Sciatic nerve (tissue), 2 donors: ENCODE results near the gene MACROH2A2. TPM values are rescaled to one million over a fixed set of nuclear protein-coding genes. Genes with fewer than 3 reads are reported as not detected.
"Not testable (repeated sequence)": the region's sequence is repeated elsewhere in the genome, so short reads cannot be mapped to it uniquely, and the experiment has no call there.

Experiments
- ATAC-seq: fragments of 200-7000 bp; cut with Tn5 transposase; one replicate; pipeline ENCODE4 v1.9.1; 2020; ENCODE audit warnings: mild to moderate bottlenecking, moderate library complexity
- DNase-seq: peaks from one replicate; pipeline ENCODE4 v3.0.0-alpha.2; 2020; ENCODE audit warnings: low spot score
- intact Hi-C: fragments of 100-400 bp; cut with DNase I; formaldehyde crosslinking; loops from one replicate; pipeline ENCODE4 v1.14.2; 2022
- total RNA-seq: library from RNA; stranded (reverse); fragmentation: NEBNext Ultra II Directional; extraction: Animal tissue kit (Norgen Biotek cat#: 25700); gene quantifications from one replicate; pipeline ENCODE4 v1.2.1, GENCODE V29; 2021
- donor health status: DM: no; HTN: no; CAD: no.
- donor health status: DM: no; HTN: no; CAD: no.

MACROH2A2 gene
- total RNA-seq, 1 donor from 2014 or later, result 6.7 TPM

- intact Hi-C loops, result no loop called here
- no peak for ATAC-seq
- no peak for DNase-seq
These were observed 41.6 kb downstream of the MACROH2A2 start for GRCh38 chr10:70094250-70094649.

GRCh38 chr10:70096016-70096704 lies 43.5 kb downstream of the MACROH2A2 start:
- DNase-seq (no peak), ATAC-seq (no peak)

GRCh38 chr10:70096705-70097420 lies 44.2 kb downstream of the MACROH2A2 start:
- ATAC-seq, result no peak
- intact Hi-C loops, result no loop called here

More at GRCh38 chr10:70096016-70096704, 43.5 kb downstream of the MACROH2A2 start:
- intact Hi-C loops, result no loop called here

GRCh38 chr10:70097459-70097858 lies 44.8 kb downstream of the MACROH2A2 start:
- intact Hi-C loops, result no loop called here
- ATAC-seq (no peak), DNase-seq (no peak)

More at GRCh38 chr10:70096705-70097420, 44.2 kb downstream of the MACROH2A2 start:
- DNase-seq, result no peak

- no peak for DNase-seq
- ATAC-seq, result no peak
- intact Hi-C loops, result no loop called here
These were observed 45.6 kb downstream of the MACROH2A2 start for GRCh38 chr10:70098271-70098670.

GRCh38 chr10:70101068-70101562 lies 48.5 kb downstream of the MACROH2A2 start:
- intact Hi-C loops, DNase-seq, ATAC-seq: not testable (repeated sequence)

- DNase-seq (no peak), ATAC-seq (no peak)
- intact Hi-C loops, result no loop called here
These were observed 49.0 kb downstream of the MACROH2A2 start for GRCh38 chr10:70101668-70102067.

GRCh38 chr10:70106958-70107791 lies 54.5 kb downstream of the MACROH2A2 start:
- intact Hi-C loops, result no loop called here
- DNase-seq (no peak), ATAC-seq (peak; percentile 20)

GRCh38 chr10:70109064-70109729 lies 56.6 kb downstream of the MACROH2A2 start:
- DNase-seq, result no peak
- ATAC-seq, result no peak
- intact Hi-C loops, result no loop called here

GRCh38 chr10:70111496-70111895 lies 58.9 kb downstream of the MACROH2A2 start:
- DNase-seq, result no peak
- intact Hi-C loops, result no loop called here
- ATAC-seq, result no peak

GRCh38 chr10:70112071-70112470 lies 59.4 kb downstream of the MACROH2A2 start:
- intact Hi-C loops, result no loop called here
- DNase-seq, result no peak
- peak; percentile 14 for ATAC-seq

GRCh38 chr10:70114902-70115301 lies 62.3 kb downstream of the MACROH2A2 start:
- intact Hi-C loops, result no loop called here
- DNase-seq, result no peak
- no peak for ATAC-seq

GRCh38 chr10:70115948-70116682 lies 63.5 kb downstream of the MACROH2A2 start:
- no peak for DNase-seq

GRCh38 chr10:70117646-70118045 lies 65.0 kb downstream of the MACROH2A2 start:
- DNase-seq (no peak), ATAC-seq (peak; percentile 5)
- intact Hi-C loops, result no loop called here

More at GRCh38 chr10:70115948-70116682, 63.5 kb downstream of the MACROH2A2 start:
- ATAC-seq, result peak; percentile 35
- intact Hi-C loops, result no loop called here

- no peak for ATAC-seq
- DNase-seq, result no peak
- intact Hi-C loops, result no loop called here
These were observed 65.5 kb downstream of the MACROH2A2 start for GRCh38 chr10:70118196-70118595.

GRCh38 chr10:70119197-70119596 lies 66.6 kb downstream of the MACROH2A2 start:
- ATAC-seq (no peak), DNase-seq (no peak)
- intact Hi-C loops, result no loop called here

GRCh38 chr10:70119623-70120022 lies 67.0 kb downstream of the MACROH2A2 start:
- ATAC-seq (no peak), DNase-seq (no peak)
- intact Hi-C loops, result no loop called here

GRCh38 chr10:70120417-70120816 lies 67.8 kb downstream of the MACROH2A2 start:
- ATAC-seq, result no peak
- intact Hi-C loops, result no loop called here
- no peak for DNase-seq
